CD4-positive, alpha-beta T cell treated with Interleukin-4 for 4 hours (primary cell): ENCODE measurements around the gene NPC1L1.

ENCODE experiments used
- DNase-seq: peaks from one replicate; pipeline ENCODE4 v3.0.0-alpha.2; 2020

Gene NPC1L1

GRCh38 chr7:44497155-44498027 lies 43.7 kb downstream of the NPC1L1 start:
- DNase-seq: no peak

- DNase-seq: no peak
Observed at GRCh38 chr7:44496385-44496784, 44.7 kb downstream of the NPC1L1 start.

- DNase-seq: no peak
Observed at GRCh38 chr7:44494960-44495359, 46.2 kb downstream of the NPC1L1 start.

- no peak for DNase-seq
Observed at GRCh38 chr7:44491229-44491628, 49.9 kb downstream of the NPC1L1 start.

GRCh38 chr7:44490351-44491200 lies 50.6 kb downstream of the NPC1L1 start, which contains the start of gene NUDCD3:
NUDCD3 (minus strand) TSS chr7:44490658; CDS start chr7:44490600, 58 bp downstream.
- peak; percentile 84 for DNase-seq

- peak; percentile 38 for DNase-seq
Observed at GRCh38 chr7:44489955-44490350, 51.2 kb downstream of the NPC1L1 start.

- DNase-seq: no peak
Observed at GRCh38 chr7:44488955-44489354, 52.2 kb downstream of the NPC1L1 start.

- no peak for DNase-seq
Observed at GRCh38 chr7:44486693-44487092, 54.4 kb downstream of the NPC1L1 start.

- DNase-seq: no peak
Observed at GRCh38 chr7:44486001-44486400, 55.1 kb downstream of the NPC1L1 start.

- DNase-seq: no peak
Observed at GRCh38 chr7:44484482-44485313, 56.4 kb downstream of the NPC1L1 start.

GRCh38 chr7:44482502-44483485 lies 58.3 kb downstream of the NPC1L1 start:
- DNase-seq: no peak

- no peak for DNase-seq
Observed at GRCh38 chr7:44477938-44478337, 63.2 kb downstream of the NPC1L1 start.

GRCh38 chr7:44477063-44477830 lies 63.9 kb downstream of the NPC1L1 start:
- DNase-seq: peak; percentile 67

GRCh38 chr7:44476313-44476712 lies 64.8 kb downstream of the NPC1L1 start:
- DNase-seq: no peak

- no peak for DNase-seq
Observed at GRCh38 chr7:44473295-44473694, 67.8 kb downstream of the NPC1L1 start.

GRCh38 chr7:44472843-44473242 lies 68.3 kb downstream of the NPC1L1 start:
- no peak for DNase-seq

- DNase-seq: no peak
Observed at GRCh38 chr7:44471850-44472249, 69.3 kb downstream of the NPC1L1 start.

- DNase-seq: no peak
Observed at GRCh38 chr7:44471436-44471835, 69.7 kb downstream of the NPC1L1 start.

GRCh38 chr7:44470628-44471245 lies 70.4 kb downstream of the NPC1L1 start:
- no peak for DNase-seq

GRCh38 chr7:44470135-44470479 lies 71.0 kb downstream of the NPC1L1 start:
- no peak for DNase-seq
